Stimulated activated CD4-positive, alpha-beta T cell treated with anti-CD3 and anti-CD28 coated beads, Interleukin-2, amount 100 ng/mL, for 24 hours (primary cell): ENCODE data around the gene SAC3D1.

Experiments used
- DNase-seq, 2 donors: peaks; one replicate each; pipeline ENCODE4 v3.0.0-alpha.2; 2020

SAC3D1 gene

GRCh38 chr11:65063532-65063931, 22.5 kb downstream of the SAC3D1 start:
- DNase-seq, result no peak

DNA sequence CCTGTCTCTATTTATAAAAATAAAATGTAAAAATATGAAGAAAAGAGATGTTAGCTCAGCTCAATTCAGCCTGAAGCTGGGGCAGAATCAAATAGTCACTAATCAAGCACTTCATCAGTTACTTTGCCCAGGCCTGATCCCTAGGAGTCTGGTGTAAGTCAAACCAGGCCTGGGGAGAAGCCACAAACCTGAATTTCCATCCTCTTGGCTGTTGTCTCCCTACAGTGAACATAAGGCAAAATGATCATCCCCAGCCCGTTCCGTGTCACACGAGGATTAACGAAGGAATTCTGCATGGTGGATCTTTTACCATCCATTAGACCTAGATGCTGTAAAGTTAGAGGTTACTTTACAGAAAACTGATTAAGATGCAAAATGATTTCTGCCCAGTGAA, 23.8 kb downstream of the SAC3D1 start:
- no peak for DNase-seq

DNA sequence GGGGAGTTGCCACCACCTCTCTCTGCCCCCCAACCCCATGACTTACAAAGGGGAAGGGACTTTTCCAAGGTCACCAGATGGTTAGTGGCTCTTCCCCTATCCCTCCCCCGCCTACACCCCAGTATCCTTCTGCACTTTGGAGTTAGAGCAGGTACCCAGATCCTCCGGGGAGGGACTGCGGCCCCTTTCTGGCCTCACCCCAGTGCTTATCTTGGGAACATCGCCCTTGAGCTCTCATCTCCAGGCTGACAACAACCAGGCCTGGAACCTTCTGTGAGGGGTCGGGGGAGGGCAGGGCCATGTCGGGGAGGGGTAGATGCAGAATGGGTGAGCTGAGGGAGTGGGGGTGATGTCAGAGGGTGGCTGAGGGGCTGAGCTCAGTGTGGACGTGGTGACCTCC, 24.8 kb downstream of the SAC3D1 start:
- no peak for DNase-seq

DNA sequence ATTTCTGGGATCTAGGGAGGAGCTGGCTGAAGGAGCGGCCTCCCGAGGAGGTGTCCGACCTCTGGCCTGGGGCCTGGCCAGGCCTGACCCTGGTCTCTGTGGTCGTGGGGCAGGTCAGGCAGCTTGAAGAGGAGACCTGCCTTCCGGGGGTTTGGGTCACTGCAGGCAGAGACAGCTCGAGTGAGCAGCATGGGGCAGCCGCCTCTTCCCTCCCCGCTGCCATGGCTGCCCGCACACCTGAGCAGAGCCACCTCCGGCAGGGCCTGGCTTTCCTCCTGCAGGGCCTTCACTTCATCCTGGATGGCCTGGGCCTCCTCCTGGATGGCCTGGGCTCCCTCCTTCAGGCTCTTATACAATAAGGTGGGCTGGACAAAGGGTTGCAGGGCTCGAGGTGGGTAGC, 25.3 kb downstream of the SAC3D1 start:
- DNase-seq, result no peak

GRCh38 chr11:65066805-65067291, 25.8 kb downstream of the SAC3D1 start:
- no peak for DNase-seq

GRCh38 chr11:65067446-65067845, 26.4 kb downstream of the SAC3D1 start:
- DNase-seq, result no peak

DNA sequence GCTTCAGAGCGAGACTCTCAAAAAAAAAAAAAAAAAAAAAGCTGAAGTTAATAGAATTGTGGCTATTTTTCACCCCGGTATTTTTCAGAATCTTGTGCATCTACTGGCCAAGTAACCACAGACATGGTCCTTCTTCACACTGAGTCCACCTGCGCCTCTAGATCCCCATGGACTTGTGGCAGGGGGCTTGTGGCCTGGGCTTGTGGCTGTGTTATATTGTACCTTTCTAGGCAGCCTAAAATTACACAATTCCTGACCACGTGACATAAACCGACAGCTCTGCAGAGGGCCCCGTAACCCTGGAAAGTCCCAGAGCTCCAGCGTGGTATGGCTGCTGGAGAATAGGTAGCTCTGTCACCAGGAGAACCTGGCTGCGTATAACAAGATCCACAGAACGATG, 28.2 kb downstream of the SAC3D1 start:
- DNase-seq, result no peak

DNA sequence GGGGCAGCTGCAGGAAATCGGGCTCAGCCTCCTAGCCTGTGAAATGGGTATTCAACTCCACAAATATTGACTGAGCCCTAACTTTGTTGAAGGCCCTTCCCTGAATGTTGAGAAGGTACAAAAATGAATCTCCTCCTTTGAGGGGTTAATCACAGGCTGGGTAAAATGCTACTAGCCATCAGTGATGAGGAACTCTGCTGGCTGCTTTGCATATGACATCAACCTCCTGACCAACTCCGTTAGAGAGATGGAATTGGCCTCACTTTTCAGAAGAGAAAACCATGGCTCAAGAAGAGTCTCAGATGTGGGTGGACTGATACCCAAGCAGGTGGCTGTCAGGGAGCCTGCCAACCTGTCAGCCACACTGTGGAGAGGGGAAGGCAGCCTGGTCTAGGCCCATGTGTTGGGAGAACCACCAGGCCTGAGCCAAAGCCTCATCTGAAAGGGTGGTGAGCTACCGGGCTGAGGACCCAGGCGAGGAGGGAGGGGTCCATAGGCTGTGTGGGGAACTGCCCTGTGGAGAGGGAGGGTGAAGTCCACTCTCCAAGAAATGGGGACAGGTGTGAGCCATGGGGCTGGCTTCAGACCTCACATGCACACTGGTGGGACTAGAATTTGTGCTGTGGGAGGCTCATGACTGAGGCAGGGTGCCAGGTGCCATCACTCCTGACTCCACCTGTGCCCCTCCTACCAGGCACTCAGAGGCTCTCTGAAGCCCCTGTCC, 31.1 kb downstream of the SAC3D1 start:
- no peak for DNase-seq

DNA sequence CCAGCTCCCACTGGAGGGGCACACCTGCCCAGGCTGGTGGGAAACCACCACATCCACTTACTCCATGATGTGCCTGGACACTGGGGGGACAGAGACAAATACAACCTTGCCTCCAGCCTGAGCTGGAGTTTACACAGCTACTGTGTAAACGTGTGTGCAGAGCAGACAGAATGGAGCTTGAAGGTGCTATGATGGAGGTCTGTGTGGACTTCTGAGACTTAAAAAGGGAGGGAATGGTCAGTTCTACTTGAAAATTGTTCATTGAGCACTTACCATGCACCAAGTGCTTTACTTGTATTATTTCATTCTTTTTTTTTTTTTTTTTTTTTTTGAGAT, 31.6 kb downstream of the SAC3D1 start:
- no peak for DNase-seq

GRCh38 chr11:65077451-65077850, 36.4 kb downstream of the SAC3D1 start:
- DNase-seq, result no peak

DNA sequence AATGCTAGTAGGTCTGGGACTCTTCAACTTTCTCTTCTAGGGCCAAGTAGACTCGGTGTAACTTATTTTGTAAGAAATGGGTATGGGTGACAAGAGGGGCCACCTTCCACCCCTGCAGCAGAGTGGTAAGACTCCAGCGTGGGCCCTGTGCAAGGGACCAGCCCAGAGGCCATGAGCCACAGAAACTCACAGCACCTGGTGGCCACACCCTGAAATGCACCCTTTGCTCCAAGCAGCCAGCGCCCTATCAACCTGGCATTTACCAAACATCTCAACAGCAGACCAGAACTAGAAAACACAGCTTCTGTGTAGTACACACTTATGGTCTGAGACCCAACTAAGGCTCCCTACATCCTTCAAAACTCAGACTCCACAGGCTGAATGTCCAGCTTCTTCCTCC, 37.1 kb downstream of the SAC3D1 start:
- peak; percentile 72 to 75 for DNase-seq

DNA sequence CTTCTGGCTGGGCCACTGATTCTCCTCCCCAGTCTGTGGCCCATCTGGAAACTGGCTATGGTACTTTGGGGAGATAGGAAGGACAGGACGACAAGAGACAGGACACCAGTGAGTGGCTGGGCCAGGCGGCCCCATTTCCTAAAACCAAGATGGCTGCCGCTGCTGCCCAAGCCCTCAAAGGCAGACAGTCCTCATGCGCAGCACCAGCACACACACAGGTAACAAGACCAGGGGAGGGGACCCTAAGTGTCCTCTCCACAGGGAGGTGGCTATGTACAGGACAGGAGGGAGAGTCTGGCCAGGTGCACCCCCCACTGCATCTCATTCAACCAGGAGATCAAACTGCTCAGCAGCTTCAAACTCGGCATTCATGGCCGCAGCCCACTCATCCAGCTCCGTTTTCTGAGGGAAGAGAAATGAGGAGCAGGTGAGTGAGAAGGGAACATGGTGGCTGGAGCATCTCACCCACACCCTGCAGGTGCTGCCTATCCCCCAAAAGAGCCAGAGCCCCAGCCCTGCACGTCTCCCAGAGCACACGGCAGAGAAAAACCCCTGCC, 37.9 kb downstream of the SAC3D1 start:
- no peak for DNase-seq

- no peak for DNase-seq
Observed at GRCh38 chr11:65083134-65083833, 42.3 kb downstream of the SAC3D1 start.

DNA sequence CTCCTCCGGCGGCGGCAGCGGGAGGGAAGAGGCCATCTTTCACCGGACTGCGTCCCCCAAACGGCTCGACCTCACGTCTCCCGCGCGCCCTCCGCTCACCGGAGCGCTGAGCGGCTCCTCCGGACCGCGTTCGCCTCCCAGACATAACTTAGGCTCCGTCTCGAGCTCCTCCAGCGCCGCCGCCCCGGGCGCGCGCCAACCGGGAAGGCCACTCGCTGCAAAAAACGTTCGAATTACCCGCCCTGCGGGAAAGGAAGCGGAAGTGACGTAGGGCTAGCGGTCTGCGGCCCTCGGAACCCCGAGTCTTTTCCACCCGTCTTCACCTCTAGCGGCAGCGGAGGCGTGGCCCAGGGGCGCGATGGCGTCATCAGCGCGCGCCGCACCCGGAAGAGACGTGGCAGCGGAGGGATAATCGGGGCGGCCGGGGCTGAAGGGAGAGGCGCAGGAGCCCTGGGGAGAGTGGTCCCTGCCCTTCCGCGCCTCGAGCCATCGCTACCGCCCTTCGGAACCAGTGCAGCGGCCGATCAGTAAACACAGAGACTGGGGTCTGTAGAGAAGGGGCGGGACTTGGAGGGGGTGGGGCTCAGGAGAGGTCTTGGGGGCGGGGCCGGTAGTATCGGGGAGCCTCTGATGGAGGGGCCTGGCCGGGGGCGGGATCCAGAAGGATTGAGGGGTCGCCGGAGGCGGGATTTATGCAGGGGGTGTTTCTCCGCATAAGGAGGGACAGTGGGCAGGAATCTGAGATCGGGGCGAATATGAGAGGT, 43.0 kb downstream of the SAC3D1 start, which contains the start of the genes CDCA5 and ZFPL1:
Gene CDCA5, minus strand, starts transcription at position 207 of the 764 bp plus-strand sequence. Its CDS starts 62 bp downstream, at position 145.
Gene ZFPL1, plus strand, starts transcription at position 389 of the 764 bp plus-strand sequence. CDS start 477 bp downstream, outside the sequence.
- peak; percentile 97 for DNase-seq

- no peak for DNase-seq
Observed at GRCh38 chr11:65084598-65085375, 43.8 kb downstream of the SAC3D1 start.

DNA sequence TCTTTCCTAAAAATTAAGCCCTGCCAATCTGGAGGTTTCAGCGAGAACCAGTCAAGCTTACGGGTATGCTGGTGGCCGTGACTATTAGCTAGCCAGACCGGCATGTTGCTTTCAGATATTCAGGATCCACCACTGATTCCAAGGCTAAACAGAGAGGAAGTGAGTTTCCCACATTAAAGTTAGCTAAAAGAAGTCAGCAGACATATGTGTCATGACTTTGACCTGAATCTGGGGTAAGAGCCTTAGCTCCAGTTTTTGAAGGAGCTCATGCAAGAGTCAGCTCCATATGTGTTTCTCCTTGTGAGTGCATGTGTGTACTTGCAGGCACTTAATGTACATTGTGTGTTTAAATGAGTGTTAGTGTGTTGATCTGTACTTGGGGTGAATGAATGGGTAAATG, 44.4 kb downstream of the SAC3D1 start:
- no peak for DNase-seq

- no peak for DNase-seq
Observed at GRCh38 chr11:65086809-65087208, 45.8 kb downstream of the SAC3D1 start.

DNA sequence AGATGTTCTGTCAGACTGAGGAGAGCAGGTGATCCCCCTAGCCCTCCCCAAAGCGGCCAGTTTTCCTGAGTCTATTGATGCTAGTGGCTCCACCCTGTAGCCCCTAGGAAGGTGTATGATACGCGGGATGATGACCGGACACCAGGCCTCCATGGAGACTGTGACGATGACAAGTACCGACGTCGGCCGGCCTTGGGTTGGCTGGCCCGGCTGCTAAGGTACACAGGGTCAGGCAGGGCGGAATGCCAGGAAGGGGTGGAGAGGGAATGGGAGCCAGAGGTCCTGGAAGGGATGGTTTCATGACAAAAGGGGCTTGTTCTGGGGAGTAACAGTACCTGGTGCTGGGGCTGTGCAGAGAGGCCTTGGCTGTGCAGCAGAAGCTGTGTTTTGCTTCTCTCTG, 46.2 kb downstream of the SAC3D1 start:
- DNase-seq, result no peak

DNA sequence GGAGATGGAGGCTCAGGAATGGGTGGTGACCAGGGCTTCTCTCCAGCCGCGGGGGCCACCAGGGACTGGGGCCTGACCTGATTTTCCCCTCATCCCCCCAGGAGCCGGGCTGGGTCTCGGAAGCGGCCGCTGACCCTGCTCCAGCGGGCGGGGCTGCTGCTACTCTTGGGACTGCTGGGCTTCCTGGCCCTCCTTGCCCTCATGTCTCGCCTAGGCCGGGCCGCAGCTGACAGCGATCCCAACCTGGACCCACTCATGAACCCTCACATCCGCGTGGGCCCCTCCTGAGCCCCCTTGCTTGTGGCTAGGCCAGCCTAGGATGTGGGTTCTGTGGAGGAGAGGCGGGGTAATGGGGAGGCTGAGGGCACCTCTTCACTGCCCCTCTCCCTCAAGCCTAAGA, 46.8 kb downstream of the SAC3D1 start:
- DNase-seq, result no peak

- DNase-seq, result no peak
Observed at GRCh38 chr11:65089621-65090020, 48.6 kb downstream of the SAC3D1 start.

GRCh38 chr11:65090628-65091027, 49.6 kb downstream of the SAC3D1 start:
- DNase-seq, result no peak
